Smooth muscle cell (in vitro differentiated cells): ENCODE measurements around the gene DAB2IP. TPM values are rescaled to one million over a fixed set of nuclear protein-coding genes. Genes with fewer than 3 reads are reported as not detected.

Experiments used
- DNase-seq: peaks from one replicate; lab custom pipeline; 2025; ENCODE audit not compliant: unreplicated experiment; lab: John Stamatoyannopoulos, UW
- H2AFZ ChIP-seq: fragments of 200-600 bp; sonication (generic); 2 replicates; pipeline ENCODE4 v1.6.0; 2016; ENCODE audit warnings: antibody characterized with exemption, low read depth, mild to moderate bottlenecking
- H3F3A ChIP-seq: fragments of 200-600 bp; sonication (generic); 2 replicates; pipeline ENCODE4 v1.6.0; 2017; ENCODE audit warnings: antibody characterized with exemption, low read depth
- H3K27ac ChIP-seq: fragments of 200-600 bp; sonication (generic); 2 replicates; pipeline ENCODE4 v1.5.1; 2016; ENCODE audit warnings: low read depth, mild to moderate bottlenecking
- H3K27me3 ChIP-seq: fragments of 200-600 bp; sonication (generic); 2 replicates; pipeline ENCODE4 v1.6.1; 2016; ENCODE audit warnings: low read depth, mild to moderate bottlenecking
- H3K36me3 ChIP-seq: fragments of 200-600 bp; sonication (generic); 2 replicates; pipeline ENCODE4 v1.5.1; 2016; ENCODE audit warnings: low read depth
- H3K4me1 ChIP-seq: fragments of 200-600 bp; sonication (generic); 2 replicates; pipeline ENCODE4 v1.5.1; 2016; ENCODE audit warnings: low read depth
- H3K4me2 ChIP-seq: fragments of 200-600 bp; sonication (generic); 2 replicates; pipeline ENCODE4 v1.6.0; 2016; ENCODE audit warnings: mild to moderate bottlenecking
- H3K4me3 ChIP-seq: fragments of 200-600 bp; sonication (generic); 2 replicates; pipeline ENCODE4 v1.5.1; 2016; ENCODE audit warnings: mild to moderate bottlenecking
- H3K79me2 ChIP-seq: fragments of 200-600 bp; sonication (generic); 2 replicates; pipeline ENCODE4 v1.6.0; 2016; ENCODE audit warnings: low read depth, mild to moderate bottlenecking
- H3K9ac ChIP-seq: fragments of 200-600 bp; sonication (generic); 2 replicates; pipeline ENCODE4 v1.6.0; 2016; ENCODE audit warnings: low read depth
- H3K9me3 ChIP-seq: fragments of 200-600 bp; sonication (generic); replicated peaks from 2 replicates; pipeline ENCODE4 v1.5.1; 2016; ENCODE audit warnings: low read depth
- H4K20me1 ChIP-seq: fragments of 200-600 bp; sonication (generic); 2 replicates; pipeline ENCODE4 v1.6.0; 2016; ENCODE audit warnings: low read depth
- WGBS: methylation state at CpG from one replicate; pipeline ENCODE4 v1.1.7; 2016; ENCODE audit warnings: low lambda C conversion rate; 5-methylcytosine and 5-hydroxymethylcytosine counted together
- polyA plus RNA-seq: library from polyadenylated mRNA; unstranded; fragments of >200 nt; fragmentation: Nextera tagmentation; extraction: Ambion mirVana; gene quantifications from 2 replicates; pipeline ENCODE4 v1.2.1, GENCODE V29; 2016
- total RNA-seq: library from RNA; depleted of rRNA; stranded (reverse); fragments of >200 nt; gene quantifications from 2 replicates; pipeline ENCODE4 v1.2.3, GENCODE V29; 2014
- TF ChIP-seq, protein P1 (sequence below): fragments of 200-600 bp; sonication (generic); IDR thresholded peaks from 2 replicates; pipeline ENCODE4 v1.5.1; 2017; ENCODE audit warnings: borderline replicate concordance, mild to moderate bottlenecking, antibody characterized with exemption; ENCODE audit not compliant: insufficient read depth, poor library complexity, severe bottlenecking

The DAB2IP gene
- total and polyA plus RNA-seq, 2 experiments from 2014 or later, result 10.4 to 15.5 TPM

DNA sequence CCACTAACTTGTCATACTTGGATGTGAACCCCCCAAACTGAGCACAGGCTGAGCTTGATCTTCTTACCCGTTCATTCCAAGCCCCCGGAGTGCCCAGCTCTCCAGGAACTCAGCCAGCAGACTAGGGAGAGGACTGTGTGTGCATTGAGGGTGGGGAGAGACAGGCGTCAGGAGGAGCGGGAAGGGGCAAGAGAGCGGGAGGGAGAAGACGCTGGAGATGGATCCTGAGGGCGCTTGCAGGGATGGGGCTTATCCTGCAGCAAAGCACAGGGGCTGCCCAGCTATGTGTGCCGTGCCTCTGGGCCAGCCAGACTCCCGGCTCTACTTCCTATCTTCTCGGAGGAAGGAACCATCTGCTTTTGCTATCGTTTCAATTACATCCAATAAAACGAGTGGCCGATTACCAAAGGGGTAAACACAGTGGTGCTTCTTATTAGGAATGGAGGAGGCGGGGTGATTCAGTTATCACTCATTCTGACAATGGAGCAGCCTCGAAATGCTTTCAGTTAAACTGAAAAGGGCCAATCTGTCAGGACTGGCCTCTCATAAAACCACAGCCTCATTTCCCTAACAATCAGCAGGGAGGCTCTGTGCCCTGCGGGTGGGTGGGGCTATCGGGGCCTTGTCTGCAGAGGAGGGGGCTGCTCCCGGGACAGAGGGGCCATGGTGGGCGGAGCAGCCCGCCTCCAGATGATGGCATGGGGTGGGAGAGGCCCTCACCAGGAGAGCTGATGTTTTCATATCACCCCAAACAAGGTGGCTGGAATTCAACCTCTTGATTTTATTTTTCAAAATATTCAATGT is 168.2 kb downstream of the DAB2IP start:
- WGBS, result 15% methylated on average over 19 of the region's 20 CpGs
- H3K4me3 ChIP-seq, result peak overlapping the region; percentile 31

DNA sequence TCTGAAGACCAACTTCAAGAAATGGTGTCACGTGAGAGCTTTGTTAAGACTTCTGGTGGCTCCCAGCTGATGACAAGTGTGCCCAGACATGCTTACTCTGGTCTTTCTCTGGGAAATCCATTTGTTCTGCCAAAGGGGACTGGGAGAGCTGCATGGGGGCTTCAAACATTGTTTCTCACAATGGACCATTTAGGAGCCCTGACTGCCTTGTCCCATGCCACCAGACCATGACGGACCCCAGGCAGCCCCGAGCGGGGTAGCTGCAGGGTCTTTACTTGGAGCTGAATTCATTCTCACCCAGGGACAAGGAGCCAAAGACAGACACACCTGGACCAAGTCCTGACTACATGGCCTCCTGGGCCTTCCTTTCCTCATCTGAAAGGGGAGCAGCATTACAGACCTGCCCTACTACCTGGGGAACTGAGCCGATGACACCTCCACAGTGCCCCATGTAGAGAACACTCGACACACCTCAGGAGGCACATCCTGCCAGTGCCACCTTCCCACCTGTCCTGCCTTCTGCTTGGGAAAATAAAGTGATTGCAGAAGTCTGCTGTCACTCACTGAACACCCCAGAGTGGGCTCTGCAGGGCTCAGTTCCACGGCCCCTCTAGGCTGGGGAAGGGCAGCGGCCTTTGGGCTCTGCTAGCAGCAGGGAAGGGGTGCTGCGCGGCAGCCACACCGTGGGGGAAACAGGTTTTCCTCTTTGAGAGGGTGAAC is 169.0 kb downstream of the DAB2IP start:
- Histone ChIP-seq H3K79me2 (no peaks in the 10 kb centered on the region), H3K36me3 (no peaks in the 10 kb centered on the region), H3K9ac (no peak overlapping the region), H3K4me2 (peak overlapping the region; percentile 81), H3K27me3 (peaks cover 18% of the 10 kb centered on the region), H3K27ac (no peak overlapping the region), H3K4me3 (no peak overlapping the region), H3F3A (no peaks in the 10 kb centered on the region), H2AFZ (no peak overlapping the region), H4K20me1 (no peaks in the 10 kb centered on the region), H3K4me1 (peaks cover 12% of the 10 kb centered on the region), H3K9me3 (no peaks in the 10 kb centered on the region)
- 95% methylated on average over 11 of the region's 11 CpGs for WGBS
- TF ChIP-seq, protein P1, sequence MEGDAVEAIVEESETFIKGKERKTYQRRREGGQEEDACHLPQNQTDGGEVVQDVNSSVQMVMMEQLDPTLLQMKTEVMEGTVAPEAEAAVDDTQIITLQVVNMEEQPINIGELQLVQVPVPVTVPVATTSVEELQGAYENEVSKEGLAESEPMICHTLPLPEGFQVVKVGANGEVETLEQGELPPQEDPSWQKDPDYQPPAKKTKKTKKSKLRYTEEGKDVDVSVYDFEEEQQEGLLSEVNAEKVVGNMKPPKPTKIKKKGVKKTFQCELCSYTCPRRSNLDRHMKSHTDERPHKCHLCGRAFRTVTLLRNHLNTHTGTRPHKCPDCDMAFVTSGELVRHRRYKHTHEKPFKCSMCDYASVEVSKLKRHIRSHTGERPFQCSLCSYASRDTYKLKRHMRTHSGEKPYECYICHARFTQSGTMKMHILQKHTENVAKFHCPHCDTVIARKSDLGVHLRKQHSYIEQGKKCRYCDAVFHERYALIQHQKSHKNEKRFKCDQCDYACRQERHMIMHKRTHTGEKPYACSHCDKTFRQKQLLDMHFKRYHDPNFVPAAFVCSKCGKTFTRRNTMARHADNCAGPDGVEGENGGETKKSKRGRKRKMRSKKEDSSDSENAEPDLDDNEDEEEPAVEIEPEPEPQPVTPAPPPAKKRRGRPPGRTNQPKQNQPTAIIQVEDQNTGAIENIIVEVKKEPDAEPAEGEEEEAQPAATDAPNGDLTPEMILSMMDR, result no peak
- no peak for DNase-seq

More for the DNA sequence above, 168.2 kb downstream of the DAB2IP start:
- Histone ChIP-seq H4K20me1 (no peaks in the 10 kb centered on the region), H3F3A (no peaks in the 10 kb centered on the region), H3K79me2 (no peaks in the 10 kb centered on the region), H3K4me1 (peaks cover 12% of the 10 kb centered on the region), H3K9me3 (no peaks in the 10 kb centered on the region), H3K4me2 (peak overlapping the region; percentile 81), H3K9ac (no peak overlapping the region), H3K27ac (no peak overlapping the region), H3K36me3 (no peaks in the 10 kb centered on the region), H2AFZ (no peak overlapping the region), H3K27me3 (peaks cover 18% of the 10 kb centered on the region)
- DNase-seq, result no peak
- TF ChIP-seq, protein P1, result no peak

DNA sequence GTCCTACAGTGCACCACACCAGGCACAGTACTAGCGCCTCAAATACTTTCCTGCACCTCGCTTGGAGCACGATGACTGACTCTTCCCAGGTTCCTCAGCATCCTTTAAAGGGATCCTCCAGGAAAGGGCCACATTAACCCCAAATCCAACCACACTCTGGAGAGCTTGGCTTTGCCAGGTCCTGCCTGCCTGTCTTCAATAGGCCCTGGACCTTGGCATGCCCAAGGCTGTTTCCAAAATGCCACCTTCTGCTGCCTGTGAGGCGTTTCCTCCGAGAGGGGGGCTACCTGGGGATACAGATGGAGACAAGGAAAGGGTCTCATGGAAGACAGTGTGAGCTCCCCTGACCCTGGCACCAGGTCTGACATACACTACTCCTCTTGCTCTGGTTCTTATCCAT is 169.9 kb downstream of the DAB2IP start:
- Histone ChIP-seq H3K4me1 (peaks cover 12% of the 10 kb centered on the region), H3K27ac (no peak overlapping the region), H4K20me1 (no peaks in the 10 kb centered on the region), H3K27me3 (peaks cover 18% of the 10 kb centered on the region), H3K9ac (no peak overlapping the region), H3K79me2 (no peaks in the 10 kb centered on the region), H3F3A (no peaks in the 10 kb centered on the region), H3K36me3 (no peaks in the 10 kb centered on the region), H2AFZ (no peak overlapping the region), H3K9me3 (no peaks in the 10 kb centered on the region), H3K4me2 (no peak overlapping the region), H3K4me3 (no peak overlapping the region)
- no peak for DNase-seq
- TF ChIP-seq, protein P1, result no peak
- WGBS, result 96% methylated on average over 5 of the region's 5 CpGs
